Esophagus muscularis mucosa (tissue), 4 donors: ENCODE data around the gene ANKMY2. TPM values are rescaled to one million over a fixed set of nuclear protein-coding genes. Genes with fewer than 3 reads are reported as not detected.

ENCODE experiments used
- DNase-seq: peaks from one replicate; pipeline ENCODE4 v3.0.0-alpha.2; 2017; ENCODE audit errors: extremely low spot score
- H3K27ac ChIP-seq, 4 donors: fragments of 200-600 bp; sonication (generic); replicated peaks in 1 of 4; 1 replicate in 3 of 4; 2 replicates in 1 of 4; pipeline ENCODE4 v1.5.1; 2016 to 2019; ENCODE audit warnings: mild to moderate bottlenecking in 1 of 4
- H3K27me3 ChIP-seq, 4 donors: fragments of 200-600 bp; sonication (generic); one replicate each; pipeline versions ENCODE4 v1.5.1 to v1.6.0; 2016 to 2019
- H3K36me3 ChIP-seq, 4 donors: fragments of 200-600 bp; sonication (generic); one replicate each; pipeline ENCODE4 v1.5.1; 2016 to 2019
- H3K4me1 ChIP-seq, 4 donors: fragments of 200-600 bp; sonication (generic); one replicate each; pipeline ENCODE4 v1.5.1; 2016 to 2019
- H3K4me3 ChIP-seq, 4 donors: fragments of 200-600 bp; sonication (generic); 1 replicate in 2 of 4; 2 replicates in 2 of 4; pipeline ENCODE4 v1.5.1; 2016 to 2019; ENCODE audit warnings: mild to moderate bottlenecking in 4 of 4, moderate library complexity in 1 of 4
- H3K9me3 ChIP-seq, 4 donors: fragments of 200-600 bp; sonication (generic); 1 replicate in 3 of 4; 2 replicates in 1 of 4; pipeline ENCODE4 v1.5.1; 2016 to 2019
- EP300 ChIP-seq: sonication (generic); formaldehyde crosslinking; IDR thresholded peaks from one replicate; pipeline ENCODE4 v1.6.1; 2017; ENCODE audit warnings: antibody characterized with exemption
- POLR2A ChIP-seq: fragments of 450-650 bp; IDR thresholded peaks from one replicate; pipeline ENCODE4 v1.6.1; 2017; ENCODE audit warnings: antibody characterized with exemption, moderate library complexity, mild to moderate bottlenecking, low read depth
- POLR2AphosphoS5 ChIP-seq, 2 donors: sonication (generic); formaldehyde crosslinking; IDR thresholded peaks; one replicate each; pipeline ENCODE4 v1.6.1; 2017; ENCODE audit warnings: antibody characterized with exemption in 2 of 2
- WGBS: methylation state at CpG from one replicate; pipeline ENCODE4 v1.1.5; 2018; 5-methylcytosine and 5-hydroxymethylcytosine counted together
- intact Hi-C: fragments of 100-400 bp; cut with DNase I; formaldehyde crosslinking; loops from one replicate; pipeline ENCODE4 v1.15.1; 2023
- total RNA-seq, 4 donors: library from RNA; depleted of rRNA; stranded (reverse); fragments of >200 nt; gene quantifications; one replicate each; pipeline versions ENCODE4 v1.1.0 to v1.2.1, GENCODE V29; 2016
- TF ChIP-seq, protein P1 (sequence below), 3 experiments: fragments of 200-600 bp in 2 of 3; fragments of 450-650 bp in 1 of 3; sonication (generic) in 2 of 3; IDR thresholded peaks; one replicate each; pipeline ENCODE4 v1.5.1; 2017 to 2019; ENCODE audit warnings: antibody characterized with exemption in 3 of 3, mild to moderate bottlenecking in 2 of 3, moderate library complexity in 1 of 3

The ANKMY2 gene
- total RNA-seq, 4 donors from 2014 or later, result 12.4 to 24.9 (median 17.6) TPM

DNA sequence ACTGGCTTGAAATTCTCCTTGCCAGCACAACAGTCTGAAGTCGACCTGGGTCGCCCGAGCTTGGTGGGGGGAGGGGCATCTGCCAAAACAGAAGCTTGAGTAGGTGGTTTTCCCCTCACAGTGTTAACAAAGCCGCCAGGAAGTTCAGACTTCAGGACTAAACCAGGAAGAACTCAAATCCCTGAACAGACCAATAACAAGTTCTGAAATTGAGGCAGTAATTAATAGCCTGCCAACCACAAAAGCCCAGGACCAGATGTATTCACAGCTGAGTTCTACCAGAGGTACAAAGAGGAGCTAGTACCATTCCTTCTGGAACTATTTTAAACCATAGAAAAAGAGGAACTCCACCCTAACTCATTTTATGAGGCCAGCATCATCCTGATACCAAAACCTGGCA, 73.6 kb downstream of the ANKMY2 start:
- Histone ChIP-seq H3K36me3 (no peaks in the 10 kb centered on the region), H3K9me3 (peaks cover 0 to 8% (median 0%) of the 10 kb centered on the region in 4 donors), H3K27ac (no peak overlapping the region), H3K4me1 (no peaks in the 10 kb centered on the region), H3K27me3 (no peaks in the 10 kb centered on the region), H3K4me3 (no peak overlapping the region)
- intact Hi-C loops, result no loop called here
- WGBS, result 90% methylated on average over 4 of the region's 4 CpGs
- TF ChIP-seq POLR2A (no peak), POLR2AphosphoS5 (IDR thresholded peaks at IDR 0.05) (no peak), EP300 (no peak)
- TF ChIP-seq, protein P1, sequence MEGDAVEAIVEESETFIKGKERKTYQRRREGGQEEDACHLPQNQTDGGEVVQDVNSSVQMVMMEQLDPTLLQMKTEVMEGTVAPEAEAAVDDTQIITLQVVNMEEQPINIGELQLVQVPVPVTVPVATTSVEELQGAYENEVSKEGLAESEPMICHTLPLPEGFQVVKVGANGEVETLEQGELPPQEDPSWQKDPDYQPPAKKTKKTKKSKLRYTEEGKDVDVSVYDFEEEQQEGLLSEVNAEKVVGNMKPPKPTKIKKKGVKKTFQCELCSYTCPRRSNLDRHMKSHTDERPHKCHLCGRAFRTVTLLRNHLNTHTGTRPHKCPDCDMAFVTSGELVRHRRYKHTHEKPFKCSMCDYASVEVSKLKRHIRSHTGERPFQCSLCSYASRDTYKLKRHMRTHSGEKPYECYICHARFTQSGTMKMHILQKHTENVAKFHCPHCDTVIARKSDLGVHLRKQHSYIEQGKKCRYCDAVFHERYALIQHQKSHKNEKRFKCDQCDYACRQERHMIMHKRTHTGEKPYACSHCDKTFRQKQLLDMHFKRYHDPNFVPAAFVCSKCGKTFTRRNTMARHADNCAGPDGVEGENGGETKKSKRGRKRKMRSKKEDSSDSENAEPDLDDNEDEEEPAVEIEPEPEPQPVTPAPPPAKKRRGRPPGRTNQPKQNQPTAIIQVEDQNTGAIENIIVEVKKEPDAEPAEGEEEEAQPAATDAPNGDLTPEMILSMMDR (IDR thresholded peaks at IDR 0.05), result no peak
- DNase-seq, result no peak

DNA sequence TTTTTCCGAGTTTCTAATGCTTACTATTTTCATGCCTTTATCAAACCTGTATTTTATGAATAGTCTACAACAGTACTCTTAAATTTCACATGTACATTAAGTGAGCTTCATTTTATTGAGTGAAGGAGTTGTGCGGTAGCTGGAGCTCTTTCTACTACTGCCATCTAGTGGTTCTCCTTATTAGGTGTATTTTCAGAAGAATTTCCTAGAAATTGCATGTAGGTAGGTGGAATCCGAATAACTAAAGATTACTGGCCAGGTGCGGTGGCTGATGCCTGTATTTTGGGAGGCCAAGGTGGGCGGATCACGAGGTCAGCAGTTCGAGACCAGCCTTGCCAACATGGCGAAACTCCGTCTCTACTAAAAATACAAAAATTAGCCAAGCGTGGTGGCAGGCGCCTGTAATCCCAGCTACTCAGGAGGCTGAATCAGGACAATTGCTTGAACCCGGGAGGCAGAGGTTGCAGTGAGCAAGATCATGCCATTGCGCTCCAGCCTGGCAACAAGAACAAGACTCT, 80.6 kb downstream of the ANKMY2 start:
- no peak for DNase-seq

DNA sequence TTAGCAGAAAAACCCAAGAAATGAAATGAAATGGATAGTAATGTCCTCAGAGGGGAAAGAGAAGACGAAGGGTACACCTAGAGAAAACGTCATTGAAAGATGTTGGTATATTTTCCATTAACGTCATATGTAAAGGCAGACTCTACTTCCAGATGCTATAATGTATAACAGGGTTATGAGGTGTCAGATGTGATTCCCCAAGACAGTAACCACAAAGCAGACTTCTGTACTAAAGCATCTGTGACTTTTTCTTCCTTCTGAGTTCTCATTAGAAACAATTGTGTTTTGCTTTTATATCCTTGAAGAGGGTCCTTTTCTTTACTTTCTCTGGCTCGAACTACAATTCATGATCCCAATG, 81.6 kb downstream of the ANKMY2 start:
- TF ChIP-seq POLR2AphosphoS5 (IDR thresholded peaks at IDR 0.05) (no peak), EP300 (no peak), POLR2A (no peak)
- TF ChIP-seq, protein P1 (IDR thresholded peaks at IDR 0.05), result no peak
- 85% methylated on average over 4 of the region's 4 CpGs for WGBS
- no peak for DNase-seq
- no peak overlapping the region for H3K4me3 ChIP-seq
- no peak overlapping the region for H3K27ac ChIP-seq
- H3K9me3 ChIP-seq, result no peaks in the 10 kb centered on the region
- H3K36me3 ChIP-seq, result no peaks in the 10 kb centered on the region
- H3K4me1 ChIP-seq, result peaks cover 0 to 9% (median 0%) of the 10 kb centered on the region in 4 donors
- no peaks in the 10 kb centered on the region for H3K27me3 ChIP-seq
- intact Hi-C loops, result loop anchor here (2.0 to 10.0 kb wide), 2 partner anchors 129 to 487 kb away; no protein-coding TSS in a partner anchor

More for the DNA sequence above, 80.6 kb downstream of the ANKMY2 start:
- Histone ChIP-seq H3K27me3 (no peaks in the 10 kb centered on the region), H3K4me1 (peaks cover 0 to 9% (median 0%) of the 10 kb centered on the region in 4 donors), H3K27ac (no peak overlapping the region), H3K36me3 (no peaks in the 10 kb centered on the region), H3K9me3 (no peaks in the 10 kb centered on the region), H3K4me3 (no peak overlapping the region)
- 30% methylated on average over 13 of the region's 13 CpGs for WGBS
- intact Hi-C loops, result loop anchor here (2.0 to 10.0 kb wide), 2 partner anchors 130 to 488 kb away; no protein-coding TSS in a partner anchor
- TF ChIP-seq, protein P1 (IDR thresholded peaks at IDR 0.05), result peak; percentile 60 to 83 (median 78)
- TF ChIP-seq EP300 (no peak), POLR2AphosphoS5 (IDR thresholded peaks at IDR 0.05) (no peak), POLR2A (no peak)

DNA sequence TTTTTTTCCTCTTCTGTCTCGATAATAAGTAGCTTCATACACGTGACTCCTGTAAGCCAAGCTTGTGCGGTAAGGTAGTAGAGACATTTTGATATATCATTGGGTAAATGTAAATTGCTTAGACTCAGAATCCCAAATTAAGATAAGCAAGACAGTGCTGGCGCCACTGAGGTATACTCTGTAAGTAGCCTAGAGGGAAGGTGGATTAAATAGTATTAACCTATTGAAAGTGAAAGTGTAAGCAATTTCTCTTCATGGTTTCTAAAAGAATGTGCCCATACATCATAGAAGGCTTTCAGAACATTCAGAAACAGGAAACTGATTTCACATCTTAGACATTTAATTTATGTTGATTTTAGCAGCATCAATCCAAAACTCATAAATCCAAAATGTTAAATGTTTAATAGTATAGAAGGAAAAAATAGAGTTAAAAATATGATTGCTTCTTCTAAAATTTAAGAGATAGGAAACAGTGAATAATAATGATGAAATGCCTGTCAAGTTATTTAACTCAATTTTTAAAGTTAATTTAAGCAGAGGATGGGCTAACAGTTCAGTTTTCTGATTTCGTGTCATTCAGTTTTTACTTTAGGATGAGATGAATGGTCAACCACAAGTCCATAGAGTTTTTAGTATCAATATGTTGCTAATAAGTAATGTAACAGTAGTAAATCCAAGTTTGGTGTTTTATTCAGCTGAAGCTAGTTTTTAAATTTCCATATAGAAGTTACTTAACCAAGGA, 82.1 kb downstream of the ANKMY2 start:
- Histone ChIP-seq H3K9me3 (no peaks in the 10 kb centered on the region), H3K4me1 (peaks cover 0 to 9% (median 0%) of the 10 kb centered on the region in 4 donors), H3K27ac (no peak overlapping the region), H3K36me3 (no peaks in the 10 kb centered on the region), H3K4me3 (peak overlapping the region in 3 of 4 donors; percentile 4 to 19 (median 4)), H3K27me3 (no peaks in the 10 kb centered on the region)
- 67% methylated on average over 5 of the region's 5 CpGs for WGBS
- intact Hi-C loops, result loop anchor here (2.0 to 10.0 kb wide), 2 partner anchors 129 to 487 kb away; no protein-coding TSS in a partner anchor
- DNase-seq, result no peak
- TF ChIP-seq, protein P1 (IDR thresholded peaks at IDR 0.05), result no peak
- TF ChIP-seq EP300, result no peak
- no peak for TF ChIP-seq POLR2A
- no peak for TF ChIP-seq POLR2AphosphoS5 (IDR thresholded peaks at IDR 0.05)
